Spleen (tissue), 7 donors: ENCODE results near the gene CAV1.

Source experiments
- POLR2A ChIP-seq, 3 donors: fragments of 450-650 bp; IDR thresholded peaks; one replicate each; pipeline ENCODE4 v1.5.1; 2017; ENCODE audit warnings: antibody characterized with exemption in 3 of 3, mild to moderate bottlenecking in 1 of 3
- POLR2AphosphoS5 ChIP-seq, 3 donors: sonication (generic); formaldehyde crosslinking; IDR thresholded peaks; one replicate each; pipeline ENCODE4 v1.5.1; 2017; ENCODE audit warnings: antibody characterized with exemption in 3 of 3
- TF ChIP-seq, protein P1 (sequence below), 11 experiments: fragments of 200-600 bp in 7 of 11; fragments of 450-650 bp in 4 of 11; sonication (generic) in 4 of 11; IDR thresholded peaks in 8 of 11; conservative IDR thresholded peaks in 3 of 11; 1 replicate in 7 of 11; 2 replicates in 4 of 11; pipeline versions ENCODE4 v1.4.0 to v1.8.0; 2016 to 2021; ENCODE audit warnings: antibody characterized with exemption in 11 of 11, inconsistent platforms in 4 of 11, mild to moderate bottlenecking in 1 of 11
- donor health status: DM: no; HTN: no; CAD: no; lungs with moderate emphysema.
- donor health status: DM: no; HTN: no; CAD: no.
- donor health status: DM: no; HTN: no; CAD: no.

DNA sequence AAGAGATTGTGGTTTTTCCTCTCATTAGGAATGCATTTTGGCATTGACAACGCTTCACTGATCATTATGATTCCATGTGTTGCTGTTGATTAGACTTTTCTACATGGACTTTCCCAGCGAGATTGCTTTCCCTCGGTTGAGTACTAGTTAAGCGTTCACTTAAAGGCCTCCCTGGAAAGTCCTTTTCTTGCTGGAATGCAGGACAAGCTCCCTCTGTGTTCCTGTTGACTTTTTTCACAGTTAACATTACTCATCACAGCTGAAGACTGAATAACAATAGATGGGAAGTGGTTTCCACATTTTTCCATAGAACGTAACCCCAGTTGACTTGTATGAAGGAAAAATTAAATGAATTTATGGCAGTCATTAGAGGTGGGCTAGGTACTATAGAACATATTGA is 2.6 kb upstream of the CAV1 start:
- no peak for TF ChIP-seq POLR2A (IDR thresholded peaks at IDR 0.05)
- TF ChIP-seq, protein P1, sequence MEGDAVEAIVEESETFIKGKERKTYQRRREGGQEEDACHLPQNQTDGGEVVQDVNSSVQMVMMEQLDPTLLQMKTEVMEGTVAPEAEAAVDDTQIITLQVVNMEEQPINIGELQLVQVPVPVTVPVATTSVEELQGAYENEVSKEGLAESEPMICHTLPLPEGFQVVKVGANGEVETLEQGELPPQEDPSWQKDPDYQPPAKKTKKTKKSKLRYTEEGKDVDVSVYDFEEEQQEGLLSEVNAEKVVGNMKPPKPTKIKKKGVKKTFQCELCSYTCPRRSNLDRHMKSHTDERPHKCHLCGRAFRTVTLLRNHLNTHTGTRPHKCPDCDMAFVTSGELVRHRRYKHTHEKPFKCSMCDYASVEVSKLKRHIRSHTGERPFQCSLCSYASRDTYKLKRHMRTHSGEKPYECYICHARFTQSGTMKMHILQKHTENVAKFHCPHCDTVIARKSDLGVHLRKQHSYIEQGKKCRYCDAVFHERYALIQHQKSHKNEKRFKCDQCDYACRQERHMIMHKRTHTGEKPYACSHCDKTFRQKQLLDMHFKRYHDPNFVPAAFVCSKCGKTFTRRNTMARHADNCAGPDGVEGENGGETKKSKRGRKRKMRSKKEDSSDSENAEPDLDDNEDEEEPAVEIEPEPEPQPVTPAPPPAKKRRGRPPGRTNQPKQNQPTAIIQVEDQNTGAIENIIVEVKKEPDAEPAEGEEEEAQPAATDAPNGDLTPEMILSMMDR (IDR thresholded peaks at IDR 0.05 in 8 of 11, conservative IDR thresholded peaks at IDR 0.05 in 3 of 11): no peak
- no peak for TF ChIP-seq POLR2AphosphoS5 (IDR thresholded peaks at IDR 0.05)
